Measurements from ENCODE around the gene TRIO.

Gene TRIO

DNA sequence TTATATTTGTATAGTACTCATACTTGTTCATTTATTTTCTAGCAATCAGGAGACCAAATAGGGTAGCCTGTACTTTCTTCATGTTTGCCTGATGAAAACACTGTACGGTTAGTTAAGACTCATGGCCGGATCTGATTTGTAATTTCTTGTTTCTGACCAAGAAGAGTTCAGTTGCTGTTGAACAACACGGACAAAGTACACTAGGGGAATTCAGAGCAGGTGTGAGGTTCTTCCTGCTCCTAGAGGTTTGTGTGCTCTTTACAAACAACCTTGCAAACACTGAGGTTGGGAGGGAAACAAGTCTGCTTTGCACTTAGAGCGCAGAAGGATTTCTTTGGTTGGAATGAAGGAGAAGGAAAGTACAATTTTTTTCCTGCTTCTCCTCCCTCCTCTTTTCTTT lies 69.7 kb downstream of the TRIO start:
- DNase-seq: no peak

DNA sequence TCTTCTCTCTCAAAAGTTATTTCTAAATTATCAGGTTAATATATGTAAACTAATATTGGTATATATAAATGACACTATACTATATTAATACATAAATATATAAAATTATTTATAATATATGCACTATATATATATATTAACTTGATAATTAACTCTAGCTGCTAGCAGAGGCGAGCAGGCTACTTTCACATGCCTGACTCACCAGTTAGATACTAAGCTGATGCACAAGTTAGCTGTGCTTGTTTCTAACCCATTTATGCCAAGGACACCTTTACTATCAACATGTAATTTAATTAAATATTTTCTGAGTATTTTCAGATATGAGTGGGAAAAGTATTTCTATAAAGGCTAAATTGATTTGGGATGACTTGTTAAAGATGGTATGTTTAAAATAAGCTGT lies 70.1 kb downstream of the TRIO start:
- no peak for DNase-seq

DNA sequence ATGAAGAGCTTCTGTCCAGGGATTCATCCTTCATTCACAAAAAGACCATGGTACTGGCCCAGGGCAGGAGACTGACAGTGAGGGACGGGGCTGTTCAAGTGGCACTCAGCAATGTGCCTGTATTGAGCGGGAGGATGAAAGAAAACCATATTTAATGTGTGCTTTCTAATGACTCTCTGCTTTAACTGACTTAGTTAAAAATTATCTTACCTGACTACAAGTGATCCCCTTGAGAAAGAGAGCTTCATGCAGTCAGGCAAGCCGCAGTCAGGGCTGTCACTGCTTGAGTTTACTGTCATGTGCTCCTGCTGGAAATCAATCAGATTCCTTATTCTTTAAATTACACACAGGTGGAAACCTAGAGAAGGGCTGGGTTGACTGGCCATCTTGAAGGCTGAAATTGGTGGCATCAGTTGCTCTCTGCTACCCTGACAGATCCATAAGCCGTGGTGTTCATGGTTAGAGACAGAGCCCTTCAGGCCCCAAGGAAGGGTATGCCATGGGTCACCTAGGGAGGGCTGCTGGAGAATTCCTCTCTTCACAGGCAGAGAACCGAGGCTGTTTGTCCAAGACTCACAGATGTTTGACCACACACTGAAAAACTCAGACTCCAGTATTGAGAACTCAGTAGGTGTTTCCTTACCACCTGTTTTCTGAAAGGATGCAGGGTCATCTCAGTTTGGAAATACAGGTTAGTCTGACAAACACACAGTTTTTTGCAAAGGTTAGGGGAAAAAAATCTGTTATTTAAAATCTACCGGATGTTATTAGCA lies 70.9 kb downstream of the TRIO start:
- DNase-seq: no peak

DNA sequence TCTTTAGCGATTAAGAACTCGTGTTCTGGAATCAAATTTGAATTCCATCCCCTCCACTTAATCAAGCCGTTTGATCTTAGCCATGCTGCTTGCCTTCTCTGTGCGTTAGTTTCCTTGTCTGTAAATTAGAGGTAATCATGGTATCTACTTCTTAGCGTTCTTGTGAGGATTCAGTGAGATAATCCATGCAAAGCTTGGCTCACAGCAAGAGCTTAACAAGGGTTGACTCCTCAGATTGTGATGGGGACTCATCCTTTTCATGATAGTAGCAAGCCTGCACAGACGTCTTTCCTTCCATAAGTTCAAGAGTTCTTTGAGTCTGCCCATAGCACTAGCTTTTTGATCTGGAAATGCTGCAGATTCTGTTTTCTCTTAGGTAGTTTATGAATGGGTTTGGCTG lies 72.8 kb downstream of the TRIO start:
- no peak for DNase-seq

DNA sequence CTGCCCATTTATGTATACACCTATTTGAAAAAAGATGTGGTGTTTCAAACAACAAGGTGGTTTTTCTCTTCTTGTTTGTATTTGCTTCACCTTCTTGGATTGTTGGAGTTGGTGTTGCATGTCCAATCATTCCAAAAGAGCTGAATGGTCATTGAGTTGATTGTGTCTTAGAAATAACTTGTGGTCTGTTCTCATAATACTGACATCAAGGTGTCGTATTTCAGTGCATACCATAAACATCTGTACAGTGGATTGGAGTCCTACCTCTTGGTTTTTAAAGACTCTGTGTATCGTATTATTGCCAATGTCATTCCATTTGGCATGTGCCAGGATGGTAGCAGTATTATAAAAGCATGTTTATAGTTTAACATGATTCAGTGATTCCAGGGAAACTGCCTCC lies 73.2 kb downstream of the TRIO start:
- DNase-seq: no peak

DNA sequence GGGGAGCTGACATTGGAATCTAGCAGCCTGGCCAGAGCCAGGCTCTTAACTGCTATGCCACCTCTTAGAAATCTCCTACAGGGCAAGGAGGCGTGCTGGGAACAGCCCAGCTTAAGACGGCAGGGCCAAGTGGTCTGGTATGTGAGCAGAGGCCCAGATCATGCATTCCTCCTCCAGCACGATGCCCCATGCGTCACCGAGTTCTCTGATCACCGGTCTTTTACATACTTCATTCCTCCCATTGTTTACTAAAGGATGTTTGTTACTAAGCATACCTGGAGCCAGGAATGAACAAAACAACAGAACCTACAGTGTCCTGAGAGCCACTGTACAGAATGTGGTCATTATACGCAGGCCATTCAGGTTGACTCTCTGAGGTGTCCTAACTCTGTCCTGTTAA lies 73.8 kb downstream of the TRIO start:
- DNase-seq: no peak

DNA sequence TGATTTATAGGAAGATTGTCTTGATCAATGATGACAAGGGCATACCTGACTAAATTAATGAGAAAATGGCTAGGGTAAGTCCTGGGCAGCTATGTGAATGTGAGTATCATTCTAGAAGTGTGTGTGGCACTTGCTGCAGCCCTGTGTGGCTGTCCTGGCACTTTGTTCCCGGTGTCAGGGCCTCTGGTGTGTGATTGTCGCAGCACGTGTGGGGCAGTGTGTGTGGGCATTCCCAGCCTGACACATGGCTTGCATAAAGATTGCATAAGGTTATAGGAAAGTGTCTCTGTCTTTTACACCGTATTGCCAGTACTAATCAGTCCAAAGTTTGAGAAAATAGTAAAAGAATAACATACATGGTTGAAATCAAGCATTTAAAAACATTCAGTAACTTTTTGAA lies 74.4 kb downstream of the TRIO start:
- no peak for DNase-seq

DNA sequence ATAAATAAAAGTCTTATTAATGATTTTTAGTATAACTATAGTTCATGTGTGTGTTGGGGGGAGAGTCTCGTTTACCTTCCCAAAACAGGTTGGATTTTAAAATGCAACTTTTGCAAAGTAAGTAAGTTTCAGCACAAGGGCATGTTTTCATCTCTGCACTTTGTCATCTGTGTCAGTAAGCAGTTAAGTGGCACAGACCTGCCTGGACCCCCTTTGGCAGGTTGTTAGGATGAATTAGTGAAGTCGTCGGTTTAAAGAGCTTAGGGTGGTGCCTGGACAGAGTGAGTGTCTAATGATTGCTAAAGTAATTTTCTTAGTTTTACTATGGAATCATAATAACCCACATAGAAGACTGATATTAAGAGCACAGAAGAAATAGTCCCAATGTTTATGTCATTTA lies 74.9 kb downstream of the TRIO start:
- no peak for DNase-seq

DNA sequence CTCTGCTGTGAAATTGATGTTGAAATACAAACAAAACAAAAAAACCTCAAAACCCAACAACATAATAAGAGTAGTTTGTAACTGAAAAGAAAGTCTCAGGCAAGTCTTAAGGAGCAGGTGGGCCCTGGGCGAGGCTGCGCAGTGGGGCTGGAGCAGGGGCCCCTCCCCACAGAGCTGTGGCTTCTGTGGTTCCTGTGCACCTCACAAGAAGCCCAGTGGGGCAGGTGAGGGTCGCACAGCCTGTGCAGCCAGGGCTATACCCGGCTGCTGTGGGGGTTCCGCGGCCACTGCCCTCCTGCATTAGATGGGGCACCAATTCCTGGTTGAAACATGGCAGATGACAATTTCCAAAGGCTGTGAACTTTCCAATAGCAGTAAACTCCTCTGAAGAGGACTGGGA lies 75.3 kb downstream of the TRIO start:
- DNase-seq: no peak

DNA sequence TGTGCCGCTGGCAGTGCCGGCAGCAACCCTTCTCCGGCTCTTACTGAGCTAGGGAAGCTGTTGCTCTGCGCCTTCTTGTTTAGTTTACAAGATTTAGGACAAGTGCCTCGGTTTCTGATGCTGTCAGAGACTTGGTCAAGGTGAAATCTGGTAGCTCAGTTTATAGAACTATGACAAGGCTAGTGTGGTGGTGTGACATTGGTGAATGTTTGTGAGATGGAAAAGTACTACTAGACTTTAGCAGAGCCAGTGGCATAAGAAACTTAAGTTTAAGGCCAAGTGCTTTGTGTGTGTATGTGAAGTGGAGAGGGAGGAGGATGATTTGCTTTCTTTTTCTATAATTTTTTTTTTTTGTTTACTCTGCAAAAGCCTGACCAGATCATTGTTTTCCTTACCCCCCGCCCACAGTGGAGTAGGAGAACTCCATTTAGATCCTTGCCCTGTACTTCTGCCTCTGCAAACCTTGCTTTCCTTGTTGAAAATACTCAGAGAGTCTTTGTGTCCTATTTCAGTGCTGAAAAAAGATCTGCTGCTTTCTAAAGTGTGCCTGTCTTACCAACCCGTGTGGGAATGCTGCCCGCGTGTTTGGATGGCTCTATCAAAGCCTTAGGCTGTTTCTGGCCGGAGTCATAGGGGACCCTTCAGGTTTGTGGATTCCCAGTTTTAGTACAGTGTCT lies 75.9 kb downstream of the TRIO start:
- DNase-seq: no peak

DNA sequence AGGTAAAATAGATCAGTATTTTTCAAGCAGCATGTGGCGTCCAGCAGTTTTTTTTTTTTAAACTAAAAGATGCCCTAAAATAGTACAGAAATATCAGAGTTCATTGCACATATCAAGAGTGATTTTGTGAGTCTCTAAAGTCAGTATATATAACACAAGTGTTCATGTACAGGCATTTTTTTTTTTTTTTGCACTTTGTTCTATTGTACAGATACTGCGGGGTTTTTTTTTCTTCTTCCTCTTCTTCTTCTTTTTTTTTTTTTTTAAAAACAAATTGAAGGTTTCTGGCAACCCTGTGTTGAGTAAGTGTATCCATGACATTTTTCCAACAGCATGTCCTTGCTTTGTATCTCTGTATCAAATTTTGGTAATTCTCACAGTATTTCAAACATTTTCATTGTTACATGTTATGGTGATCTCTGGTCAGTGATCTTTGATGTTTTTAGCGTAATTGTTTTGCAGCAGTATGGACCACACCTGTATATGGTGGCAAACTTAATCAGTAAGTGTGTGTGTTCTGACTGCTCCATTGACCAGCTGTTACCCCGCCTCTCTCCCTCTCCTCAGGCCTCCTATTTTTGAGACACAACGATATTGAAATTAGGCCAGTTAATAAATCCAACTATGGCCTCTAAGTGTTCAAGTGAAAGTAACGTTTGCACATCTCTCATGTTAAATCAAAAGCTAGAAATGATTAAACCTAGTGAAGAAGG lies 76.8 kb downstream of the TRIO start:
- DNase-seq: no peak

DNA sequence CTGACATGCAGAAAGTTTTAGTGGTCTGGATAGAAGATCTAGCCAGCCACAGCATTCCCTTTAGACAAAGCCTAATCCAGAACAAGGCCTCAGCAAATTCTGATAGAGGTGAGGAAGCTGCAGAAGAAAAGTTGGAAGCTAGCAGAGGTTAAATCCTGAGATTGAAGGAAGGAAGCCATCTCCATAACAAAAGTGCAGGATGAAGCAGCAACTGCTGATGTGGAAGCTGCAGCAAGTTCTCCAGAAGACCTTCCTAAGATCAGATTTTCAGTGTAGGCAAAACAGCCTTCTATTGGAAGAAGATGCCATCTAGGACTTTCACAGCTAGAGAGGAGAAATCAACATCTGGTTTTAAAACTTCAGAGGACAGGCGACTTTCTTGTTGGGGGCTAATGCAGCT lies 77.5 kb downstream of the TRIO start:
- DNase-seq: no peak

DNA sequence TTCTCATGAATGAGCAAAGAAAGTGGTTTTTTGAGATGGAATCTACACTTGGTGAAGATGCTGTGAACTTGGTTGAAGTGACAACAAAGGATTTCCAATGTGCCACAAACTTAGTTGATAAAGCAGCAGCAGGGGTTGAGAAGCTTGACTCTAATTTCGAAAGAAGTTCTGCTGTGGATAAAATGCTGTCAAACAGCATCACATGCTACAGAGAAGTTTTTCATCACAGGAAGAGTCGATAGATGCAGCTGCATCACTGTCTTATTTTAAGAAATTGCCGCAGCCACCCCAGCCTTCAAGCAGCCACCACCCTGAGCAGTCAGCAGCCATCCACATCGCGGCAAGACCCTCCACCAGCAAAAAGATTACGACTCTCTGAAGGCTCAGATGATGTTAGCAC lies 78.6 kb downstream of the TRIO start:
- DNase-seq: no peak

DNA sequence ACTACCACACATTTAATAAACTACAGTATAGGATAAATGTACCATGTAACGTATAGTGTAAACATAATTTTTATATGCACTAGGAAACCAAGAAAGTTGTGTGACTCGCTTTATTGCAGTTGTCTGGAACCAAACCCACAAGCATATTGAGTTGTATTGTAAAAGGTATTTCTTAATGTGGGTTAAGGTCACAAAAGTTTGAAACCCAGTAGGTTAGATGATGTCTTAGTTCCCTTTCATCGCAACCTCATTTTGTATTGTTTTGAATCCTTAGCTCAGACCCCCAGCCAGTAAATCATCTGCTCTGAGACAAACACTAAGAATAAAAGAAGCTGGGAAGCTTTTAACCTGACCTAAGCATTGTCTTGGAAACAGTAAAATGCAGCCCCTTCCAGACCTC lies 79.1 kb downstream of the TRIO start:
- no peak for DNase-seq

DNA sequence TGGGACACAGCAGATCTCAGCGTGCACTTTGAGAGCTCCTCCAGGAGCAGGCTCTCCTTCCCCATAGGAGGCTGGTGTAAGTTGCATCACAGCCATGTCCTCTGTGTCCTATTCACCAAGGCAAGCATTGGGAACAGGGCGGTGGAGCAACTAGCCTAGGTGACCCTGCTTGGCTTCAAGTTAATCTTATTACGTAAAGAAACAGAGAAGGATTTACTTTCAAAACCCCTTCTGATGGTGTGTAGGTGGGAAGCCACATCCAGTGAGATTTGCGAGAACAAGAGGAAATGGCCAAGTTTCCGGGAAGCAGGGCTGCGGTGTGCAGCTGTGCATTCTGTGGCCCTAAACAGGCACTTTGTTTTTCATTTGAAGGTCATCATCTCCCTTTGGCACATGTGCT lies 80.2 kb downstream of the TRIO start:
- DNase-seq: no peak

DNA sequence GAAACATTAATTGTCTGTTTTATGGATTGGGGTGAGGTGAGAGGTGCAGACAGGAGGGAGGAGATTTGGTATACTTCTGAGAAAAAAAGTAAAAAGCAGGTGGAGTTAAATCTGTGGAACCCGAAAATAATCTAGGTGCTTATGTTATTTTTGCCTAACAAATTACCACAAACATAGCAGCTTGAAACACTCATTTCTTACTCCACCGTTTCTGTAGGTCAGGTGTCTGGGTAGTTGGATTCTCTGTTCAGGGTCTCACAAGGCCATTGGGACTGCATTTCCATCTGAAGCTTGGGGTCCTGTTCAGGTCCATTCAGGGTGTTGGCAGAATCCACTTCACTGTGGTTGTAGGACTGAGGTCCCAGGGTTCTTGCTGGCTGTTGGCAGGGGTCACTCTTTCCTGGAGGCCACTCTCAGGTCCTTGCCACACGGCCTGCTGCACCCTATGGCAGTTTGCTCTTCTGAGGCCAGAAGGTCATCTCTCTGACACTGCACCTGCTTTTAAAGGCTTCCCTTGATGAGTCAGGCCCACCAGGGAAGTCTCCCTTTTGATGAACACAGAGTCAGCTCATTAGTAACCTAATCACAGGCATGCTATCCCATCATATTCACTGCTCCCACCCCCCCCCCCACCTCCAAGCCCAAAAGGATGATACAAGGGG lies 82.2 kb downstream of the TRIO start:
- no peak for DNase-seq

DNA sequence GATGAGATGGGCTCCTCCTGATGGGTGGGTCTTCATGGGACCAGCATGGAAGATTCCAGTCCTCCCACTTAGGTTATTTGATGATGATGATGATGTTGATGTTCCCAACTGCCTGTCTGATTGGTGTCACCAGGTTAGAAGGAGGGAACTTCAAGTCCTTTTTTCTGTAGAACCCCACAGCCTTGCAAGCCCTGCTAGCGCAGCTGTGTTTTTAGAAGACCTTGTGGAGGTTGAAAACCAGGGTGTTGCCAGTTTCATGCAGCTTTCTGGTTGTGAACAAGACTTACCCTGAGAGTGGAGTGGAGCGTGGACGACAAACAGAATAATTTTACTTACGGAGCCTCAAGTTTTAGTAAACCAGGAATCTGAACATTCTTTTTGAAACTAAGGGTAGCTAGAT lies 83.0 kb downstream of the TRIO start:
- no peak for DNase-seq

DNA sequence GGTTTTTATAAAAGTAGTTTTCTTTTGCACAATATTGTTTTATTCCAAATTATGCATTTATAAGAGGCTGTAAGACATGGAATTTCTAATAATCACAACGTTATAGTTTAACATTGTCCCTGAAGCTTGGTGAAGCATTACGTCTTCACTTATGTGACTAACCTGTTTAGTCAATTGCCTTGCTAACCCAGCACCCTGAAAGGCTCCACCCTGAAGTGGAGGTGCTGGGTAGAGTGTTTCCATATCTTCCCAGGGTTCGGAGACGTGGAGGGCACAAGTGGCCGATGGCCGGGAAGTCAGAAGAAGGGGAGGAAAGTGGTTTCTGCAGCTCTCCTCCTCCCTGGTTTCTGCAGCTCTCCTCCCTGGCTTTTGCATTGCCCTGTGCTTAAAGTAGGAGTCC lies 83.4 kb downstream of the TRIO start:
- no peak for DNase-seq

DNA sequence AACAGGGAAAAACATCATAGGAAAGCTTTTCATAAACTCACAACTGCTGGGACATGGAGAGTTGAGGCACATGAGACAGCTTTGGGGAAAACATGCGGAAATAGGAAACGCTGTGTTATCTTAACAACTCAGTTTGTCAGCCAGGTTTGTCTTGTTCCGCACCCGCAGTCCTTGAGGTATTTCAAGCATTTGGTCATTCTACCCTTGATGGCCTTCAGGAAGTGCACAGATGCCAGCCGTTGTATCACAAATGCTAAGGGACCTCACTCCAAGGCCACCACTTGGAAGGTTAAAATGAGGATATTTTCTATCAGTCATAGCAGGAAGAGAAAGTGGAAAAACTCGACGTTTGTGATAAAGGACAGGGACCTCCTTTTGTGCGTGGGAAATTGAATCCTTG lies 83.8 kb downstream of the TRIO start:
- DNase-seq: no peak

DNA sequence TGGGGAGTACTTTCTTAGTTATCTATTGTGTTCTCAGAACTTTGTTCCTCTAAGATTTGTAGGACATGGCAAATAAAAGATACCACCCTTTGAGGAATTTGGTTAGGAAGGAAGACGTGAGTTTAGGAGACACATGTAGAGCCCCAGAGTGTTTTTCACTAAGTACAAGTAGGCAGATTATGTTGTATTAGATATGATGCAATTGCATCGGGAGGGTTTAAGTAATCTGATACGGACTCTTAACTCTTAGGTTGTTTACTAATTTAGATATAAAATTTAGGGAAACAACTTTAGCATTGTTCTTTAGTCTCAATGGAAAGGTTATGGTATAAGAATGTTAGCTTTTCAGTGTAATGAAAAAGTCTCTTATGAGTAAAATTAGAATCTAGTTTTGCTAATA lies 84.4 kb downstream of the TRIO start:
- DNase-seq: no peak

DNA sequence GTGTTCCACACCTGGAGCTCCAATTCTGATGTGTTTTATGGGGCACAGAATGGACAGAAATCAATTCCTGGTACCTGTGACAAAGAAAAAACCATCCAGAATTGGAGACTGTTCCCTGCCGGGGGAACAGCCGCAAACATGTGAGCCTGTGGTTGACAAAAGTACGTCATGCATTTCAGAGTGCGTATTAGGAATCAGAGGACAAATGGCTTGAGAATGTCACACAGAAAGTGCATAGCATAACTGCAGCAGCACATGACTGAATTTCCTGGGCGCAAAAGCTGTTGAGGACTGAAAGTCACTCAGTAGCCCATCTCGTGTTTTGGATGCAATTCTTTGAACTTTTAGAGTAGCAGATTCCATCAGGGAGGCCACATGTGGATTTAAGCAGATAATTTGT lies 85.1 kb downstream of the TRIO start:
- DNase-seq: no peak

DNA sequence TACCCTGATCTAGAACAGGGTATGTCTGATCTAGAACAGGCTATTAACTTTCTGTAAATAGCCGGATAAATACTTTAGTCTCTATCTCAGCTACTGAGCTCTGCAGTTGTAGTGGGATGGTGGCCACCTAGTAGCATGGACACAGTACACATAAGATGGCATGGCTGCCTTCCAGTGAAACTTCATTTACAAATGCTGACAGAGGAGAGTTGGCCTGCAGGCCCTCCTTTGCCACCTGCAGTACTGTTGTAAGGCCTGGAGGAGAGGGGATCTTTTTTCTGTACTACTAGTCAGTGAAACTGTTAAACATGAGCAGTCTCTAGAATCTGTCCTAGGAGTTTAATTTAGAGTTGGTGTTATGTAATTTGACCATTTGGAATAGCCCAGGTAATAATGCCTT lies 86.0 kb downstream of the TRIO start:
- no peak for DNase-seq

DNA sequence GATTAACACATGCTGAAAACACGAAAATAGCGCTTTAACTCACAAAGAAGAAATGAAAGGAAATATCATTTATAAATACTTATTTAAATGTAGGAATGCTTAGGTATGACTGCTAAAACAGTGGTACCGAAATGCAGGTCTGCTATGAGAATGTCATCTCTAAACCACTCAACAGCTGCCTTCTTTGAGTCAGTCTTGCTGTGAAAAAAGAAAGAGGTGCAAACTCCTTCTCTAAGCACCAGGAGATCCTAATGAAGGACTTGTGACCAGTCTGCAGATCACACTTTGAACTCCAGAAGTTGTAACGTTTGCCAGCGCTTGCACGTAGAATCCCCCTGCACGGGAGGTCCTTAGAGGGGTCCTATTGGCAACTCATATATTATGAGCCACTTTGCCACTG lies 86.6 kb downstream of the TRIO start:
- no peak for DNase-seq

DNA sequence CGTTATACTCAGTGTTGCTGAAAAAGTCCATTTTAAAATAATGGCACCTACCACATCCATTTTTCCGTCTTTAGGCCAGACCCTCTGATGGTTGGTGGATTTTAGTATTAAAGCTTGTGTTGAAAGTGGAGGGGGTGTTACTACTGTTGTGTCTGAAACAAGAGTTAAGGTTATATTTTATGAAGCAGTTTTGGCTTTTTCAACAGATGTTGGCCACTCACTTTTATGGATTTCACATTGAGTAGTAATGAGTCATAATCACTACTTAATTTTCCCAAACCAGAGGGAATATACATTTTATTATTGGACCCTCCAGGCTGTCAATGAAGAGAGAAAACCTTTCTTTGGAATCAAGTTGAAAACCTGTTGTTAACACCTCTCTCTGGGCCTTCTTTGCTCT lies 88.0 kb downstream of the TRIO start:
- DNase-seq: no peak

Data from cerebellar nuclear complex (tissue), 1 donor.